HEK293T (cell line): ENCODE results near the gene CYYR1.

Experiments
- CTCF ChIA-PET: fragments of 350-600 bp; formaldehyde crosslinking; extraction: SDS; loops from one replicate; lab custom pipeline; 2021; ENCODE audit warnings: antibody characterized with exemption, inconsistent platforms; lab: Yijun Ruan, JAX
- POLR2A ChIA-PET: fragments of 350-600 bp; formaldehyde crosslinking; extraction: SDS; loops from one replicate; lab custom pipeline; 2020; ENCODE audit warnings: antibody characterized with exemption, inconsistent platforms; lab: Yijun Ruan, JAX
- DNase-seq: peaks from one replicate; pipeline ENCODE4 v3.0.0; 2012; ENCODE audit warnings: mixed read lengths; ENCODE audit errors: extremely low spot score
- ARNT ChIP-seq: fragments of 450-650 bp; IDR thresholded peaks from 2 replicates; pipeline ENCODE4 v1.6.1; 2017; ENCODE audit warnings: mild to moderate bottlenecking
- BHLHE40 ChIP-seq: fragments of 450-650 bp; IDR thresholded peaks from 2 replicates; pipeline ENCODE4 v1.6.1; 2016; ENCODE audit warnings: mild to moderate bottlenecking, moderate library complexity, borderline replicate concordance
- CTBP1 ChIP-seq: fragments of 450-650 bp; IDR thresholded peaks from 2 replicates; pipeline ENCODE4 v1.6.1; 2016; ENCODE audit warnings: borderline replicate concordance
- ELF4 ChIP-seq: fragments of 450-650 bp; IDR thresholded peaks from 2 replicates; pipeline ENCODE4 v1.6.1; 2017; ENCODE audit warnings: antibody characterized with exemption
- FOXA1 ChIP-seq: fragments of 450-650 bp; IDR thresholded peaks from 2 replicates; pipeline ENCODE4 v1.6.1; 2016; ENCODE audit warnings: mild to moderate bottlenecking
- FOXK2 ChIP-seq: fragments of 450-650 bp; IDR thresholded peaks from 2 replicates; pipeline ENCODE4 v1.6.1; 2016; ENCODE audit warnings: mild to moderate bottlenecking
- FOXM1 ChIP-seq: fragments of 450-650 bp; IDR thresholded peaks from 2 replicates; pipeline ENCODE4 v1.6.1; 2017; ENCODE audit warnings: mild to moderate bottlenecking, borderline replicate concordance
- HDGF ChIP-seq: fragments of 450-650 bp; IDR thresholded peaks from 2 replicates; pipeline ENCODE4 v1.6.1; 2017; ENCODE audit warnings: antibody characterized with exemption, borderline replicate concordance
- L3MBTL2 ChIP-seq: fragments of 450-650 bp; conservative IDR thresholded peaks from 2 replicates; pipeline ENCODE4 v1.6.1; 2016; ENCODE audit warnings: mild to moderate bottlenecking
- LEF1 ChIP-seq: fragments of 450-650 bp; IDR thresholded peaks from 2 replicates; pipeline ENCODE4 v1.6.1; 2017; ENCODE audit warnings: mild to moderate bottlenecking, borderline replicate concordance
- NFRKB ChIP-seq: fragments of 450-650 bp; IDR thresholded peaks from 2 replicates; pipeline ENCODE4 v1.6.1; 2016; ENCODE audit warnings: mild to moderate bottlenecking, moderate library complexity
- SP1 ChIP-seq: fragments of 450-650 bp; IDR thresholded peaks from 2 replicates; pipeline ENCODE4 v1.6.1; 2017
- SUZ12 ChIP-seq: fragments of 450-650 bp; IDR thresholded peaks from 2 replicates; pipeline ENCODE4 v1.6.1; 2016; ENCODE audit warnings: mild to moderate bottlenecking
- TARDBP ChIP-seq: fragments of 450-650 bp; IDR thresholded peaks from 2 replicates; pipeline ENCODE4 v1.6.1; 2016
- ZNF384 ChIP-seq: fragments of 450-650 bp; IDR thresholded peaks from 2 replicates; pipeline ENCODE4 v1.6.1; 2016
- TF ChIP-seq, protein P1 (sequence below): fragments of 450-650 bp; IDR thresholded peaks from 2 replicates; pipeline ENCODE4 v1.6.1; 2016

CYYR1 gene

DNA sequence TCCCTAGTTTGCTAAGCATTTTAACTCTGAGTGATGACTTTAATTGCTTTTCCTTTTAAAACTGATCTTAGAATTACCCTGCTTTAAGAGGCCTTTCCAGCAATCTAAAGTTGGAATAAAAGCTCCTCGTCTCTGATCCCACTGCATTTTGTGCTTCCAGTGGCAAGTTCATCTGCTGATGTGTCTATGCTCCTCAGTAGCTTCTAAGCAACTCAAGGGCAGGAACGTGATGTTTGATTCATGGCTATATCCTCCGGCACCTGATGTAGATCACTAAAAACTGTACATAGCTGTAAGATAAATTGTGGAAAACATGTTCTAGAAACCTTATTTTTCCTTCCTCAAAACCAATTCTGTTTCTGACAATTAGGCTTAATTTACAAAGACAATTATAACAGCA is 12.5 kb downstream of the CYYR1 start:
- no peak for TF ChIP-seq FOXK2
- CTCF ChIA-PET = no interaction called here
- no peak for DNase-seq
- POLR2A ChIA-PET = no interaction called here

DNA sequence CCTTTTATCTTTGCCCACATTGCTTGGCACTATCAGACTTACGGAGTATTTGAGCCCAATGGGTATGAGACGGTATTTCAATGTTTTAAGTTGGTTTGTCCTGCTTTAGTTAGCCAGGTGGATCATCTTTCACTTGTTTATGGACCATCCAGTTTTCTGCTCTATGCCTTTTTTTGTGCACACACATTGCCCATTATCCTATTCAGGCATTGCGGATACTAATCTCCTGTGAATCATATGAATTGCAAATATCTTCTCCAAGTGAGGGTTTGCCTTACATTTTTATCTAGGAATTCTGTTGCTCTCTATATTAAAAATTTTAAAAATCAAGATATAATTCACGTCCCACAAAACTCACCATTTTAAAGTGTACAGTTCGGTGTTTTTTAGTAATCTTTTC is 14.0 kb downstream of the CYYR1 start:
- ChIA-PET POLR2A (no interaction called here), CTCF (no interaction called here)
- TF ChIP-seq, protein P1, sequence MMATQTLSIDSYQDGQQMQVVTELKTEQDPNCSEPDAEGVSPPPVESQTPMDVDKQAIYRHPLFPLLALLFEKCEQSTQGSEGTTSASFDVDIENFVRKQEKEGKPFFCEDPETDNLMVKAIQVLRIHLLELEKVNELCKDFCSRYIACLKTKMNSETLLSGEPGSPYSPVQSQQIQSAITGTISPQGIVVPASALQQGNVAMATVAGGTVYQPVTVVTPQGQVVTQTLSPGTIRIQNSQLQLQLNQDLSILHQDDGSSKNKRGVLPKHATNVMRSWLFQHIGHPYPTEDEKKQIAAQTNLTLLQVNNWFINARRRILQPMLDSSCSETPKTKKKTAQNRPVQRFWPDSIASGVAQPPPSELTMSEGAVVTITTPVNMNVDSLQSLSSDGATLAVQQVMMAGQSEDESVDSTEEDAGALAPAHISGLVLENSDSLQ = no peak
- DNase-seq = no peak

DNA sequence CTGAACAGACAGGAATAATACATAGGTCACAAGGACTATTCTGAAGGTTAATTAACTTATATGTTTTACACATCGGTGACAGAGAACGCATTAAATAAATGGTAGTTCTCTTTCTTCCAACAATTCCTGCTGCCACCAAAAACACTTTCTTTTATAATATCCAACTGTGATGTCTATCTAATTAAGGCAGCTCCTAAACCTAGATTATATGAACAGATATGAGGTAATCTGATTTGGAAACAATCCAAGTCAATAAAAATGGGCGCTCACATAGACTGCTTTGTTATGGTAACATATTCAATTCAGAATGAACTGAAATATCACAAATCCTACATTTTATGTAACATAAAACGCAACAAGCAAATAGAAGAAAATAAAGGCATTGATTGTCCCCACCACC is 16.0 kb downstream of the CYYR1 start:
- TF ChIP-seq L3MBTL2 = no peak
- ChIA-PET POLR2A (no interaction called here), CTCF (no interaction called here)
- DNase-seq = no peak

DNA sequence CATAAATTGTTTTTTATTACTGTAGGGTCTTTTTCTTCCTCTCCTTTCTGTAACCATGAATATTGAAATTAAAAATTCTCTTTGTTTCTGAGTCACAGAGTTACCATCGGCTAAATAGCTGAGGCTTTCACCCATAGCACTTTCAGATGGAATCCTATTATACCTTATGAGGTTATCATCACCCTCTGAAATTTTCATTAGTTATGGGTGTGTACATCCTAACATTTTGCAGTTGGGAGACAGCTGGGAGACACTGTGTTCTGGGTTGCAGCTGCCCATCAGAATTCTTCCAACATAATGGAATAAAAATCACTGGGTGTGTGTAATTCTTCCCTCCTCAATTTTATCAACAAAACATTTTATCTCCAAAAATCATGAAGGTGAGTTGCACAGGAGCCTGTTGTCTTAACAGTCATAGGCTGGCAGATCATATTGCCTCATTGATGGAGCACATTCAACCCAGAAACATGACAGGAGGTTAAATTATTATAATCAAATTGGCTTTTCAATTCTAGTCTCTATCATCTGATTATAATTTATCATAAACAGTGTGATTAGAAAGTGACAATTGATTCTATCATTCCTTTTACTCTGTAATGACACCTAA is 17.4 kb downstream of the CYYR1 start:
- ChIA-PET CTCF (no interaction called here), POLR2A (no interaction called here)
- no peak for DNase-seq
- TF ChIP-seq HDGF (no peak), FOXM1 (no peak), FOXA1 (no peak), TARDBP (no peak), CTBP1 (no peak), ARNT (no peak), ELF4 (no peak), SUZ12 (no peak), L3MBTL2 (no peak), LEF1 (no peak), ZNF384 (no peak), BHLHE40 (no peak)

DNA sequence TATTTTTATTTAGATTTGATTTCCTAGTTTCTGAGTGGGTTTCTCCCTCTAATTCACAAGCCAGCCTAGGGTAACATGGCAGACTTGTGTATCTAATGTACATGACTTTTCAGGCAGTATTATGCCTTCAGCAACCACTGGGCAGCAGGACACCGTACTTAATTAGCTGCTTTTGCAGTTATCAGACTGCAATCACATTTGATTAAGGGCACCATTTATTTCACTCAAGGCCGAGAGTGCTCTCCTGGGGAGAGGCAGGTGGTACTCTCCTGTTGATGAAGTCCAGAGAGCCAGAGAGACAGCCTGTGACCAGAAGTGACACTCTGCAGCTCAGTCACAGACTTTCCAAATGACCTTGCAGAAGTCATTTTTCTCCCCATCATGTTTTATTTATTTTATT is 18.7 kb downstream of the CYYR1 start:
- DNase-seq = no peak
- TF ChIP-seq TARDBP = no peak
- TF ChIP-seq LEF1 = no peak
- TF ChIP-seq ARNT = no peak
- POLR2A ChIA-PET = no interaction called here
- CTCF ChIA-PET = no interaction called here

DNA sequence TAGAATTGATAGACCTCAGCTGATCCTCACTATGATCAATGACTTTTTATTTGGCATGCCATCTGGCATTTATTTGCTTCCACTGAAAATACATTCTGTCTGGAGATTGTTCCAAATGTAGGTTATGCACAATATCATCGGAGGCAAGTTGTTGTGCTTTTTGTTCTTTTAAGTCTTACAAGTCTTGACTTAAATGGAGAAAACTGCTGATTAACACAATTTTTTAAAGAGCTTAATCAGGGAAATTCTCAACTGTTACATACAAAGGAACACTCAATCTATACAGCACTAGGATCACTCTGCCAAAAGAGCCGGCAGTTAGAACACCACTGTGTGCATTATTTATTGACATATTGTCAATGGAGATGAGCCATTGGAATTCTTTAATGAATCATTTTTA is 19.2 kb downstream of the CYYR1 start:
- ChIA-PET CTCF (no interaction called here), POLR2A (no interaction called here)
- TF ChIP-seq FOXA1 (no peak), ZNF384 (no peak), LEF1 (no peak), SUZ12 (no peak)
- DNase-seq = no peak

DNA sequence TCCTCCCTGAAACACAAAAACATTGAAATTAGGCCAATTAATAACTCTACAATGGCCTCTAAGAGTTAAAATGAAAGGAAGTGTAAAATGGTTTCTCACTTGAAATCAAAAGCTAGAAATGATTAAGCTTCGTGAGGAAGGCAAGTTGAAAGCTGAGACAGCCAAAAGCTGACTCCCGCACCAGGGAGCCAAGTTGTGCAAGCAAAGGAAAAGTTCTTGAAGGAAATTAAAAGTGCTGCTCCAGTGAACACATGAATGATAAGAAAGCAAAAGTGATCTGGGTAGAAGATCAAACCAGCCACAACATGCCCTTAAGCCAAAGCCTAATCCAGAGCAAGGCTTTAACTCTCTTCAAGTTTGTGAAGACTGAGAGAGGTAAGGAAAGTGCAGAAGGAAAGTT is 22.8 kb downstream of the CYYR1 start:
- CTCF ChIA-PET = no interaction called here
- DNase-seq = no peak
- POLR2A ChIA-PET = no interaction called here
- no peak for TF ChIP-seq TARDBP
- TF ChIP-seq ELF4 = no peak
- TF ChIP-seq ZNF384 = no peak
- no peak for TF ChIP-seq FOXM1
- TF ChIP-seq, protein P1 = no peak
- TF ChIP-seq FOXK2 = no peak
- TF ChIP-seq FOXA1 = no peak
- no peak for TF ChIP-seq SUZ12
- TF ChIP-seq HDGF = no peak
- no peak for TF ChIP-seq ARNT
- no peak for TF ChIP-seq CTBP1
- TF ChIP-seq NFRKB = no peak
- no peak for TF ChIP-seq SP1

DNA sequence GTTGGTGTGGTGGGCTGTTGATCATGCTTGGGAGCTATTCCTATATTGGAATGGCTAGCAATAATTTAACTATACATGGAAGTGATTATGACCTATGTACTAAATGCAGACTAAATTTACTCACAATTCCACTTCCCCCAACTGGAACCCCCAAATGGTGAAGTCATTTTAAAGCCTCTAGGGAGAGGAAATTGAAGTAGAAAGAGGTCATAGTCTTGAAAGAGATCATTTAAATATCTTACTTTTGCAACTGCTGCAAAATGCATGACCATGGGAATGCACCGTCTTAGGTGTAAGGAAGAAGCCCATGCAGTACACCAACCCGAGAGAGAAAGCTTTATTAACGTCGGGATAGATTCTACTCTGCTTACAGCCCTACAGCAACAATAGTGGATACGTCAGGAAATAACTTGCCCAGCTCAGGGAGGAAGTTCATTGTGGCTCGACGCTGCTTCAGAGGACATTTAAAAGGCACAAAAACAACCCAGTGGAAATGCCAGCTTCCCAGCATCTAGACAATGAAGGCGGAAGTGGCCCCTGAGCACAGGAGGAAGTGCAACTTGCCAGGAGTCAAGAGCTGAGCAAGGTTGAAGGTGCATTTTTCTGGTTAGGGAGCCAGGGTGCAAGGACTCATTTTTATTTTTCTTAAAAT is 26.5 kb downstream of the CYYR1 start:
- POLR2A ChIA-PET = no interaction called here
- TF ChIP-seq BHLHE40 = no peak
- no peak for TF ChIP-seq SUZ12
- TF ChIP-seq L3MBTL2 = no peak
- TF ChIP-seq SP1 = no peak
- TF ChIP-seq ZNF384 = no peak
- no peak for TF ChIP-seq FOXK2
- TF ChIP-seq FOXA1 = no peak
- TF ChIP-seq ELF4 = no peak
- TF ChIP-seq LEF1 = no peak
- no peak for DNase-seq
- CTCF ChIA-PET = interaction anchor here (0.8 kb wide), 1 partner anchor 170 kb away, joined by 4 read pairs; no protein-coding TSS in a partner anchor
